ENCODE results near the gene COMMD7. TPM values are rescaled to one million over a fixed set of nuclear protein-coding genes. Genes with fewer than 3 reads are reported as not detected.
A peak's percentile ranks its signal among the peaks of the same experiment; 100 is the strongest.

COMMD7 gene
- total and polyA plus RNA-seq, 9 of the 15 experiments (the other 6 are each of a cell fraction or from before 2014, with no cell fraction given): 11.9 to 69.1 (median 34.7) TPM

GRCh38 chr20:32682508-32682987 is 60.7 kb downstream of the COMMD7 start (continued):
- TF ChIP-seq, protein P1, sequence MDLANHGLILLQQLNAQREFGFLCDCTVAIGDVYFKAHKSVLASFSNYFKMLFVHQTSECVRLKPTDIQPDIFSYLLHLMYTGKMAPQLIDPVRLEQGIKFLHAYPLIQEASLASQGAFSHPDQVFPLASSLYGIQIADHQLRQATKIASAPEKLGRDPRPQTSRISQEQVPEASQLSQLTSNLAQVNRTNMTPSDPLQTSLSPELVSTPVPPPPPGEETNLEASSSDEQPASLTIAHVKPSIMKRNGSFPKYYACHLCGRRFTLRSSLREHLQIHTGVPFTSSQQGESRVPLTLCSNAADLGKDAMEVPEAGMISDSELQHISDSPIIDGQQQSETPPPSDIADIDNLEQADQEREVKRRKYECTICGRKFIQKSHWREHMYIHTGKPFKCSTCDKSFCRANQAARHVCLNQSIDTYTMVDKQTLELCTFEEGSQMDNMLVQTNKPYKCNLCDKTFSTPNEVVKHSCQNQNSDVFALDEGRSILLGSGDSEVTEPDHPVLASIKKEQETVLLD (IDR thresholded peaks at IDR 0.05): peak; percentile 61
- TF ChIP-seq PHF20 (IDR thresholded peaks at IDR 0.05; ENCODE audit: partially characterized antibody) (peak; percentile 52), MYC (IDR thresholded peaks at IDR 0.05; ENCODE audit: low read depth, low read length) (peak; percentile 56; the same call in 1 of the 2 replicates), MYC (CRISPR knock-in tag; IDR thresholded peaks at IDR 0.05; ENCODE audit: borderline replicate concordance, low read depth) (no peak)

DNA sequence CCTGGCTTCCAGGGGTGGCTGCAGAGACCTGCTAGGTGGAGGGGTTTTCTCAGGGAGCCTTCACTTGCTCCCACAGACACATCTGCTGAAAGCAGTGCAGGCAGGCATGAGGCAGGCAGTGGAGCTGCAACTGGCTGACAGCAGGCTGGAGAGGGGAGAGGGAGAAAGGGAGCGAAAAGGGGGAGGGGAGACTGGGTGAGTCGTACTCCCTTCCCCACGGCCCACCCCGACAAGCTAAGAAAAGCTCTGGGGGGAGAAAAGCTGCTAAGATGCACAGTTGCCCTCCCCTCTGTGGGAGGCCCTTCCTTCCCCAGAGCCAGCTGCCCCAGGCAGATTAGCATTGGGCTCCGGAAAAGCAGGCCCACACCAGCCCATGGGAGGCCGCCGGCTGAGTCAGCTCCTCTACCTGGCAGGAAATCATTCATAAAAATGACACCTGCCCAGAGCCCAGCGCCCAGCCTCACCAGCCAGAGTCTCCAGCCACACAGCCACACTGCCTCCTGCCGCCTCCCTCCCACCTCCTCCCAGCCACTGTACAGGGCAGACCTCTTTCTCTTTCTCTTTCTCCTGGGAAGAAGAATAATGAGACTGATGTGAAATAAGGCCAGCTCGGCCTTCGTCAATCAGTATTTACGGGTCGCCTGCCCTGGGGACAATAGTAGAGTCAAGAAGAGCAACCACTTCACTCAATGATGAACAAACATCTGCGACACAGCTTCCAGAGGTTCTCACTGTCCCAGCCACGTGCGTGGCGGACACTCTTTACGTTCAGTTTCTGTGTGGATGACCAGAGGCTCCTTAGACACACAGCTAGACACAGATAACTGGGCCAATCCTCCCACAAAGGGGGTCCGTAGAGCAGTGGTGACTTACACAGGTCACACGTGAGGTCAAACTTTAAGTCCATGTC is 61.8 kb downstream of the COMMD7 start:
- CTCF ChIA-PET (ENCODE audit: low intra/inter-chr PET ratio): no interaction called here
- Histone ChIP-seq H3K9ac (ENCODE audit: insufficient read depth in 1 of 2, low read depth in 2 of 2, low read length in 2 of 2) (peak overlapping the region; percentile 63 to 84), H3K79me2 (ENCODE audit: control insufficient read depth, insufficient read depth, low read length) (no peaks in the 10 kb centered on the region), H3K9me1 (ENCODE audit: control insufficient read depth, insufficient read depth, low read length) (no peaks in the 10 kb centered on the region), H3K4me2 (ENCODE audit: insufficient read depth, low read length) (peak overlapping the region; percentile 73), H4K20me1 (replicated peaks; ENCODE audit: control insufficient read depth, insufficient read depth, low read length) (no peaks in the 10 kb centered on the region), H3K4me3 (no peak overlapping the region; the same call in 1 of the 2 replicates), H3K9me3 (replicated peaks; ENCODE audit: control insufficient read depth, insufficient read depth, low read depth, low read length) (no peaks in the 10 kb centered on the region), H3K27me3 (ENCODE audit: control insufficient read depth in 2 of 2, insufficient read depth in 2 of 2, low read length in 2 of 2) (no peaks in the 10 kb centered on the region), H3K36me3 (ENCODE audit: control insufficient read depth, insufficient read depth, low read length) (no peaks in the 10 kb centered on the region), H3K27ac (ENCODE audit: extremely low read depth, low read depth, low read length) (peak overlapping the region; percentile 93), H2AFZ (ENCODE audit: low read depth, low read length) (peak overlapping the region; percentile 82), H3K4me1 (replicated peaks in 1 of 2; ENCODE audit: control insufficient read depth in 2 of 2, insufficient read depth in 2 of 2, low read length in 2 of 2) (peaks cover 56 to 57% of the 10 kb centered on the region in 2 experiments)
- ATAC-seq (peak; percentile 91), FAIRE-seq (peak; percentile 92), DNase-seq (ENCODE audit: extremely low read depth in 1 of 4, low spot score in 3 of 4) (peak; percentile 84 to 97 (median 89))
- 1% methylated on average over 19 of the region's 20 CpGs for WGBS (ENCODE audit: insufficient coverage, low coverage, missing lambda C conversion rate)
- in situ Hi-C loops (cut with MboI) (loop anchor here (5.0 kb wide), 1 partner anchor 81 kb away; the partner anchor contains the start of gene DNMT3B), intact Hi-C loops (cut with micrococcal nuclease) (loop anchor here (5.0 kb wide), 1 partner anchor 81 kb away; the partner anchor contains the start of gene DNMT3B)
- BruUV-seq (replicated peaks): no TSS peak
- POLR2A ChIA-PET: interaction anchor here (0.6 to 2.1 kb wide), 11 partner anchors 15 to 340 kb away, joined by 3 to 9 read pairs (median 5); partner anchors contain the start of gene DNMT3B
- TF ChIP-seq MAX (CRISPR knock-in tag; IDR thresholded peaks at IDR 0.05) (peak; percentile 85), ZNF384 (IDR thresholded peaks at IDR 0.05; ENCODE audit: low read depth, low read length) (no peak), U2AF2 (optimal IDR thresholded peaks at IDR 0.05; ENCODE audit: low read depth, low read length) (no peak)
- TF ChIP-seq, protein P2, sequence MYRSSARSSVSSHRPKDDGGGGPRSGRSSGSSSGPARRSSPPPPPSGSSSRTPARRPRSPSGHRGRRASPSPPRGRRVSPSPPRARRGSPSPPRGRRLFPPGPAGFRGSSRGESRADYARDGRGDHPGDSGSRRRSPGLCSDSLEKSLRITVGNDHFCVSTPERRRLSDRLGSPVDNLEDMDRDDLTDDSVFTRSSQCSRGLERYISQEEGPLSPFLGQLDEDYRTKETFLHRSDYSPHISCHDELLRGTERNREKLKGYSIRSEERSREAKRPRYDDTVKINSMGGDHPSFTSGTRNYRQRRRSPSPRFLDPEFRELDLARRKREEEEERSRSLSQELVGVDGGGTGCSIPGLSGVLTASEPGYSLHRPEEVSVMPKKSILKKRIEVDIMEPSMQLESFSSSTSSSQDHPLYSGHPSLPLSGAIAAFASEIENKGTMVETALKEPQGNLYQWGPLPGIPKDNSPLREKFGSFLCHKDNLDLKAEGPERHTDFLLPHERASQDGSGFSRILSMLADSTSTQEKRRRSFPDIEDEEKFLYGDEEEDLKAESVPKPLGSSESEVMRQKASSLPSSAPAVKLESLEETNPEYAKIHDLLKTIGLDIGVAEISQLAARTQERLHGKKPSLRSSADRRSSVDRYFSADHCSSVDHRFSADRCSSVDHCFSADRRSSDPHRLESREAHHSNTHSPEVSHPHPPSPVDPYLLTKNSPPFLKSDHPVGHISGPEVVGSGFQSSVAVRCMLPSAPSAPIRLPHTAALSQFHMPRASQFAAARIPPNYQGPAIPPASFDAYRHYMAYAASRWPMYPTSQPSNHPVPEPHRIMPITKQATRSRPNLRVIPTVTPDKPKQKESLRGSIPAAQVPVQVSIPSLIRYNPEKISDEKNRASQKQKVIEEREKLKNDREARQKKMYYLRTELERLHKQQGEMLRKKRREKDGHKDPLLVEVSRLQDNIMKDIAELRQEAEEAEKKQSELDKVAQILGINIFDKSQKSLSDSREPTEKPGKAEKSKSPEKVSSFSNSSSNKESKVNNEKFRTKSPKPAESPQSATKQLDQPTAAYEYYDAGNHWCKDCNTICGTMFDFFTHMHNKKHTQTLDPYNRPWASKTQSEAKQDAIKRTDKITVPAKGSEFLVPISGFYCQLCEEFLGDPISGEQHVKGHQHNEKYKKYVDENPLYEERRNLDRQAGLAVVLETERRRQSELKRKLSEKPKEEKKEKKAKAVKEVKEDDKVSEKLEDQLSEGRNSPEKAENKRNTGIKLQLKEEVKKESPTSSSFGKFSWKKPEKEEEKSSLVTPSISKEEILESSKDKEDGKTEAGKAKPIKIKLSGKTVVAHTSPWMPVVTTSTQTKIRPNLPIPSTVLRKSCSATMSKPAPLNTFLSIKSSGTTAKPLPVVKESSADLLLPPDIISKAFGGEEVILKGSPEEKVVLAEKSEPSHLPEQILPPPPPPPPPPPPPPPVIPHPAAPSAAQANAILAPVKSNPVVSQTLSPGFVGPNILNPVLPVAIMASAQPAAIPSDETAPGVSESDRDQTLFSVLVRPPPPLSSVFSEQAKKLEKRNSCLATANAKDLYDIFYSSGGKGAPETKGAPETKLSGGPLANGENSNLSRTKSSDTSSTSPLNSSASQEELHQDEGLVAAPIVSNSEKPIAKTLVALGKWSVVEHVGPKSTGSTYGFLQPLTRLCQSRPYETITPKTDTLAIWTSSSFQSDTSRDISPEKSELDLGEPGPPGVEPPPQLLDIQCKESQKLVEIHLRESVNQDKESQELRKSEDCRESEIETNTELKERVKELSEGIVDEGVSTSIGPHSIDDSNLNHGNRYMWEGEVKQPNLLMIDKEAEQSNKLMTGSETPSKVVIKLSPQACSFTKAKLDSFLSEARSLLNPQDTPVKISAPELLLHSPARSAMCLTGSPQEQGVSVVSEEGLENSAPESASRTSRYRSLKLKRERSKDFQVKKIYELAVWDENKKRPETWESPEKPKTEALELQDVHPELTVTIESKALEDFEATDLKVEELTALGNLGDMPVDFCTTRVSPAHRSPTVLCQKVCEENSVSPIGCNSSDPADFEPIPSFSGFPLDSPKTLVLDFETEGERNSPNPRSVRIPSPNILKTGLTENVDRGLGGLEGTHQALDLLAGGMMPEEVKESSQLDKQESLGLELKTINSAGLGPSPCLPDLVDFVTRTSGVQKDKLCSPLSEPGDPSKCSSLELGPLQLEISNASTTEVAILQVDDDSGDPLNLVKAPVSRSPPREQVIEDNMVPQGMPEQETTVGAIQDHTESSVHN (IDR thresholded peaks at IDR 0.05; ENCODE audit: borderline replicate concordance in 1 of 2, low read depth in 1 of 2): no peak
